Measurements from ENCODE around the gene SYCN. TPM values are rescaled to one million over a fixed set of nuclear protein-coding genes. Genes with fewer than 3 reads are reported as not detected.

Gene SYCN
- total RNA-seq, 2 experiments from 2014 or later = not detected

GRCh38 chr19:39167461-39168257, 36.4 kb downstream of the SYCN start:
- no peaks in the 10 kb centered on the region for H4K20me1 ChIP-seq (ENCODE audit: insufficient read depth, low read length)
- POLR2A ChIA-PET = no interaction called here
- H2AFZ ChIP-seq (ENCODE audit: low read length) = no peak overlapping the region
- no peaks in the 10 kb centered on the region for H3K4me1 ChIP-seq (ENCODE audit: insufficient read depth, low read length, poor library complexity, severe bottlenecking)
- no peak overlapping the region for H3K4me3 ChIP-seq (ENCODE audit: low read depth, low read length, poor library complexity, severe bottlenecking)
- intact Hi-C loops (cut with micrococcal nuclease; ENCODE audit: unreplicated experiment) = no loop called here
- no peak overlapping the region for H3K4me2 ChIP-seq (ENCODE audit: low read length)
- TF ChIP-seq CTCF (conservative IDR thresholded peaks at IDR 0.05; ENCODE audit: low read length) (no peak), EZH2phosphoT487 (IDR thresholded peaks at IDR 0.05; ENCODE audit: borderline replicate concordance, low read depth, low read length) (no peak)
- H3K9me3 ChIP-seq (ENCODE audit: low read length) = no peaks in the 10 kb centered on the region
- no peak overlapping the region for H3K27ac ChIP-seq (ENCODE audit: low read depth, low read length, poor library complexity, severe bottlenecking)
- H3K9me2 ChIP-seq (ENCODE audit: insufficient read depth, low read length) = no peaks in the 10 kb centered on the region
- DNase-seq (ENCODE audit: low spot score) = no peak
- no TSS peak for BruUV-seq (replicated peaks)
- no peaks in the 10 kb centered on the region for H3K79me2 ChIP-seq (ENCODE audit: insufficient read depth, low read depth, low read length)
- CTCF ChIA-PET (ENCODE audit: unreplicated experiment) = no interaction called here
- no peaks in the 10 kb centered on the region for H3K36me3 ChIP-seq (ENCODE audit: insufficient read depth, low read length)

GRCh38 chr19:39166571-39167391, 37.3 kb downstream of the SYCN start:
- ChIA-PET CTCF (ENCODE audit: unreplicated experiment) (no interaction called here), POLR2A (no interaction called here)
- Histone ChIP-seq H3K4me2 (ENCODE audit: low read length) (no peak overlapping the region), H3K9me2 (ENCODE audit: insufficient read depth, low read length) (no peaks in the 10 kb centered on the region), H3K9me3 (ENCODE audit: low read length) (no peaks in the 10 kb centered on the region), H3K4me3 (ENCODE audit: low read depth, low read length, poor library complexity, severe bottlenecking) (no peak overlapping the region), H3K4me1 (ENCODE audit: insufficient read depth, low read length, poor library complexity, severe bottlenecking) (no peaks in the 10 kb centered on the region), H4K20me1 (ENCODE audit: insufficient read depth, low read length) (no peaks in the 10 kb centered on the region), H3K36me3 (ENCODE audit: insufficient read depth, low read length) (no peaks in the 10 kb centered on the region), H3K27ac (ENCODE audit: low read depth, low read length, poor library complexity, severe bottlenecking) (no peak overlapping the region), H3K79me2 (ENCODE audit: insufficient read depth, low read depth, low read length) (no peaks in the 10 kb centered on the region), H2AFZ (ENCODE audit: low read length) (no peak overlapping the region)
- intact Hi-C loops (cut with micrococcal nuclease; ENCODE audit: unreplicated experiment) = no loop called here
- BruUV-seq (replicated peaks) = no TSS peak
- no peak for DNase-seq (ENCODE audit: low spot score)
- no peak for TF ChIP-seq EZH2phosphoT487 (IDR thresholded peaks at IDR 0.05; ENCODE audit: borderline replicate concordance, low read depth, low read length)
- no peak for TF ChIP-seq CTCF (conservative IDR thresholded peaks at IDR 0.05; ENCODE audit: low read length)

- no peak for DNase-seq (ENCODE audit: low spot score)
- no peaks in the 10 kb centered on the region for H3K9me2 ChIP-seq (ENCODE audit: insufficient read depth, low read length)
- no peaks in the 10 kb centered on the region for H3K9me3 ChIP-seq (ENCODE audit: low read length)
- no peak for TF ChIP-seq CTCF (conservative IDR thresholded peaks at IDR 0.05; ENCODE audit: low read length)
- no peak for TF ChIP-seq EZH2phosphoT487 (IDR thresholded peaks at IDR 0.05; ENCODE audit: borderline replicate concordance, low read depth, low read length)
- no peaks in the 10 kb centered on the region for H3K4me1 ChIP-seq (ENCODE audit: insufficient read depth, low read length, poor library complexity, severe bottlenecking)
- no TSS peak for BruUV-seq (replicated peaks)
- H3K36me3 ChIP-seq (ENCODE audit: insufficient read depth, low read length) = no peaks in the 10 kb centered on the region
- H4K20me1 ChIP-seq (ENCODE audit: insufficient read depth, low read length) = no peaks in the 10 kb centered on the region
- no peak overlapping the region for H3K4me2 ChIP-seq (ENCODE audit: low read length)
- no peaks in the 10 kb centered on the region for H3K79me2 ChIP-seq (ENCODE audit: insufficient read depth, low read depth, low read length)
- ChIA-PET POLR2A (no interaction called here), CTCF (ENCODE audit: unreplicated experiment) (no interaction called here)
- no peak overlapping the region for H2AFZ ChIP-seq (ENCODE audit: low read length)
- no peak overlapping the region for H3K4me3 ChIP-seq (ENCODE audit: low read depth, low read length, poor library complexity, severe bottlenecking)
- H3K27ac ChIP-seq (ENCODE audit: low read depth, low read length, poor library complexity, severe bottlenecking) = no peak overlapping the region
- intact Hi-C loops (cut with micrococcal nuclease; ENCODE audit: unreplicated experiment) = no loop called here
These were observed 38.2 kb downstream of the SYCN start for GRCh38 chr19:39165857-39166256.

All from OCI-LY7 (cell line).